ENCODE measurements around the gene FIGNL2.

The FIGNL2 gene

DNA sequence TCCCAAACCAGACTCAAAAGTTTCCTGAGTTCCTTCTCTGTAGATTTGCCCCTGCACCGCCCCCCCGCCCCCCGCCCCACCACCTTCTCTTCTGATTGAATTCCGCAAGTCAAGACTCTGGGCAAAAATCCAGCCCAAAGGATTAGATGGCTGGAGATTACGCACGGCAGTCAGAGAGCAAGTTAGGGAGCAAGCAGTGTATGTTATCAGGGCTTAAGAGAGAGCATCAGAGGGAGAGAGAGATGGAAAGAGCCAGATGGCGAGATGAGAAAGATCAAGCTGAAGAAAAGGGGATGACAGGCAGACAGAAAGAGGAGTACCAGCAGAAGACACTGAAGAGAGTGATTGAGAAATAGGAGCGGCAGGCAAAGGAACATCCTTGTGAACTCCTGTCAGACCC, 25.5 kb upstream of the FIGNL2 start:
- peak; percentile 90 for DNase-seq

DNA sequence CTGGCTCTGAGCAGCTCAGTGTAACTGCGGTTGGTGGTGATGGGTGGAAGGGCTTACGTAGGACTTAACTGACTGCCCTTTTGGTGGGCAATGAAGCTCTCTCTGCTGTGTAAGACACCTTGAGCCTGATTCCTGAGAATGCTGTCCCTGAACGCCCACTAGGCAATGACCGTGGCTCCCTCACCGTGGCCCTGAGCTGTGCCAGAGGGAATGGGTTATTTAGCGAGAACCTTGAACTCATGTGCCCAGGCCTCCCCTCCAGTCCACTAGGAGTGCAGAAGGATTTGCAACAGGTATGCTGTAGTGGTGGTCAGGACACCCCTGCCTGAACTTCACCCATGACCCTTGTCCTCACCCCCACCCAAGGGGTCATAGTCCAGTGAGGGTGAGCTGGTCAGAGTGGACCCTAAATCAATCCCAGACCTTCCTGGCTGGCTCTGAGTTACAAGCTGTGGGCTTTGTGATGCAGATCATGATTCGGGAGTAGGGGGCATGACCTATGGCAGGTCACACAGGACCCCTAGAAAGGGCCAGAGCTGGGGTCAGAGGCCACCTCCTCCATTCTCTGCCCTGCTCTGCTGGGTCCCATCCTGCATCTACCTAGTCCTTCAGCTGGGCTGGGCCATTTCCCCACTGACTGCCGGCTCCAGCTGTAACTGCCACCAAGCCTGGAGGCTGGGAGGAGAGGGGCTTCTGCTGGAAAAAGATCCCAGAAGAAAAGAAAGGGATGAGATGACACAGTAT, 24.9 kb upstream of the FIGNL2 start:
- no peak for DNase-seq

DNA sequence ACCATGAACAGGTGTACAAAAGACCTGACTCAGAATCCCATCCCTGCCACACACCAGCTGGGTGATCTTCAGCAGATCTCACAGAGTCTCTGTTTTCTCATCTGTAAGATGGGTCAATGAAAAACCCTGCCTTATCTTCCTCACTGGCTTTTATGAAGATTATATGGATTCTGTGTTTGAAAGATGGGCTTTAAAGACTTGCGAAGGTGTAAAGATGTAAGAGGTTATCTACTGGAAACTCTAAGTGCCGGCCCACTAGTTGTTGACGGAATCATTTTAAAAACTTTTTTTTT, 24.1 kb upstream of the FIGNL2 start:
- no peak for DNase-seq

DNA sequence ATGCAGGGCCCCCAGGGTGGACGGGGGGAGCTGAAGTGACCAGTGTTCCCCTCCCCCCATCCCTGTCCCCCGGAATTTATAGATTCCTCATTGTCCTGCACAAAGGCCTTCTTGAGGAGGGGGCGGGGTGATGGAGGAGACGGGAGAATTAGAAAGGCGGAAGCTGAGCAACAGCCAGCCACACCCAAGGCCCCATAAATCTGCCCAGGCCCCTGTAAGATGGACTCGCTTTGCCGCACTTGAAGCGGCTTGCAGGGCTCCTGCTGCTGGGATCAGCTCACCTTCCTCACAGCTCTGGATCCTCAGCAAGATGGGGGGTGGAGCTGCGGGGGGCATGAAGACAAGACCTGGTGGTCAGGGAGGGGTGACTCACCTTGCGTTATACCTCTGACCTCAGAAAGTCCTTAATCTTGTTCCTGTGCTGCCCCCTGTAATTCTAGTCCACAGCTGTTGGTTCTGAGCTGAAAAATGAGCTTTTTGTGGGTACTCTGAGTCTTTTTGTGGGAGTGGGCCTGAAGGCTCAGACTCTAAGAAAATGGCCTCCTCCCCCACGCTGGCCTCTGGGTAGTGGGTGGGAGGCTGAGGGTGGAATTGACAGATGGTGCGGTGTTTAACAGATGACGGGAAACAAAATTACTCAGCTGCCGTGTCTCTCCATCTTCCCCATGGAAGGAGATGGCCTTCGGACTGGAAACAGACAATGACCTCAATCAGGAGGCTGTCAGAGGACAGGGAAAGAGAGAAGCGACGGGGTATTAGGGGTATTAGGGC, 23.6 kb upstream of the FIGNL2 start:
- peak; percentile 63 for DNase-seq

DNA sequence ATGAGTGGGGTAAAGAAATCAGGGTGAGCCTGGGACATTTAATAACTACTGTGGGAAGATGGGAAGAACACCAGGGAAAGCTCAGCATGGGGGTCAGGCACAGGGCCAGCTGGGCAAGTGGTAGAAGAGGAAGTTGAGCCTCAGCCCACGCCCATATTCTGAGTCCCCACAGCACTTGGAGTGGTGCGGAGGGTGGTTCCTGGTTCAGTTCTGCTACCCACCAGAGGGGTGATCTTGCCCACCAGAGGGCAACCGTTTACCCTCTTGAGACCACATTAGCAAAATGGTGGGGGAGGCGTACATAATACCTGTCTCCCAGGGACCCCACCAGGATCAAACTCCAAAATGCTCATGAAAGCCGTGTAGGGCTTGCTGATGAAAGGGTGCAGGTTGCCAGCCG, 22.6 kb upstream of the FIGNL2 start:
- no peak for DNase-seq

DNA sequence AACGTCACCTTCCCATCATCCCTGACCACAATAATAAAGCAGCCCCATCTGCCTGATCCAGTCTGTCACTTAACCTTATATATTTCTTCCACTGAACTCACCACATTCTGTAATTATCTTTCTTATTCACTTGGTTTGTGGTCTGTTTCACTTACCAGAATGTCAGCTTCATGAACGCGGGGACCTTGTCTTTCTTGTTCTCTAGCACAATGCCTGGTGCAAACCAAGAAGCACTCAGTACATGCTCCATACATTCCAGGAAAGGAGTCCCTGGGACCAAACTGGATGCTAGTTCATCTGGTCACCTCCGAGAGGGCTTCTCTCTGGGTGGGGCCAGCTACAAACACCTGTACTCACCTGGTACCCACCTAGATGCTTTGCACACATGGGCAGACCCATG, 22.0 kb upstream of the FIGNL2 start:
- no peak for DNase-seq

DNA sequence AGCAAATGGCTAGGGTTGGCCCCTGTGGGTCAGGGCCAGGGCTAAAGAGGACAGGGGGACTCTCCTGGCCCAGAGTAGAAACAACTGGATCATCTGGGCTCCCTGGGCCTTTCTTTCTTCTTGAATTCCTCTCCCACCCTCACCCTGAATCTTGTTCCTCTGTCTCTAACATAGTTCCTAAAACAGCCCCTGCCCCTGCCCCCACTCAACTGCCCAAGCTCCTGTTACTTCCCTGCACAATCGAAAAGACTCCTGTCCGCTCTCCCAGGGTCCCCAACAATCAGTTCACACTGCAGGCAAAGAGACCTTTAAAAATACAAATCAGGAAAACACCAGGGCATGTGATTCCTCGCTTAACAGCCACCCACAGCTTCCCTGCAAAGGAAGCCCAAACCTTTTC, 21.4 kb upstream of the FIGNL2 start:
- DNase-seq: no peak

DNA sequence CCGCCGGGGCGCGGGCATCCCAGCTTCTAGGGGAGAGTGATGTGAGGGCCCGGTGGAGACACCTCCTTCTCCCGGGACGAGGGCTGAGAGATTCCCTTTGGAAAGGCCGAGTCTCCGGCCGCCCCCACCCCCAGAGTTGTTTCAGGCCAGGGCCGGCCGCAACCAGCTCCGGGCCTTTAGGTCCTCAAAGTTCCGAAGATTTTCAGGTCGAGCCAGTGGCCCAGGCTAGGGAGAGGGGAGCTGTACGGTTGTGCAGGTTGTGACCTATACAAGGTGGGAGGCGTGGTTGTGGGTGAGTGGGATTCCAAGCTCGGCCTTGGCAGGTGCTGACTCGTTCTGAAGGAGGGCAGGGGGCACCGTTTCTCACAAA, 21.0 kb upstream of the FIGNL2 start:
- no peak for DNase-seq

DNA sequence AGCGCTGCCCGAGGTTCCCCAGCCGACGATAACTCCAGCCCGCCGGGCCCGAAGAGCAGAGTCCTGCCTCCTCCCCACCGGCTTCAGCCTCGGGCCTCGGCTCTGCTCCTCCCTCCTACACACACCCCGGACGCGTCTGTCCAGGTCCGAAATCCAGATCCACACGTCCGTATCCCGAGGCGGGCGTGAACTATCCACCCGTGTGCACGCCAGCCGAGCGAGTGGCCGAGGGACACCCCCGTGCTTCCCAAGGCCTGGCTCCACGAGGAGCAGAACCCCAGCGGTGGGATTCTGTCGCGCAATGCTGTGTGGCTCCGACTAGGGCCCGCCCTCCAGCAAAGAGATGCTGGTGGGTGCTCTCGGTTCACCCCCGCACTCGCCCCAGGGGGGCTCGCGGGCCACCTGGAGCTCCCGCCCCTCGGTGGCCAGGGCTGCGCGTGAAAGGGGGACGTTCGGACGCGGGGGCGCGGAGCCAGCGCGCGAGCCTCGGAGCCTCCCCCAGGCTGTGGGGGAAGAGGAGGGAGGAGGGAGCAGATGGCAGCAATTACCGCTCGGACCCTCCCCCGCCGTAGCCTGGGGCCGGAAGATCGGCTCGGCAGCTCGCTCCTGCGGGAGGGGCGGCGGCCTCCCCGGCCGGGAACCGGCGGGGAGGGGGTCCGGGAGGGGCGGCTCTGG, 20.4 kb upstream of the FIGNL2 start:
- no peak for DNase-seq

DNA sequence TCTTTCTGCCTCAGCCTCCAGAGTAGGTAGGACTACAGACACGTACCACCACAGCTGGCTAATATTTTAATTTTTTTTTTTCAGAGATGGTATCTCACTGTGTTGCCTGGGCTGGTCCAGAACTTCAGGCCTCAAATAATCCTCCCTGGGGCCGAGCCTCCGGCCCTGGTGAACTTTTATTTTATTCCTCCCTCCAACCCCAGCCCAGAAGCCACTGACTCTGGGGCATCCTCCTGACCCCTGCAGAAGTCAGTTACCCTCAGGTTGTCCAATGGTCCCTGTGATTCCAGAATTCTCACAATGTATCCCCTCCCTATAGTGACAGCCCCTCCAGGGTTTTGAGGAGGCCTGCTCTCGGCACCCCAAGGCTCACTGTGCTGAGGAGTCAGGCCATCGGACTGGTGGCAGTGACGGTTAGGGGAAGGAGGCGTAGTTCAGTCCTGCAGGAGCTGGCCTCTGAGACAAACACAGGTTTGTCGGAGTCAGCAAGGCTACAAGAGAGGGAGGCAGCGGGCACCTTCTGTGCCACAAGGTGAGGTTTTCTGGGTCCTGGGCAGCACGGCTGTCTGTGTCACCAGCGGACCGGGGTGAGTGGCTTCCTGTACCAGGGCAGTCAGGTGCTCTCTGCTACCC, 19.4 kb upstream of the FIGNL2 start:
- no peak for DNase-seq

DNA sequence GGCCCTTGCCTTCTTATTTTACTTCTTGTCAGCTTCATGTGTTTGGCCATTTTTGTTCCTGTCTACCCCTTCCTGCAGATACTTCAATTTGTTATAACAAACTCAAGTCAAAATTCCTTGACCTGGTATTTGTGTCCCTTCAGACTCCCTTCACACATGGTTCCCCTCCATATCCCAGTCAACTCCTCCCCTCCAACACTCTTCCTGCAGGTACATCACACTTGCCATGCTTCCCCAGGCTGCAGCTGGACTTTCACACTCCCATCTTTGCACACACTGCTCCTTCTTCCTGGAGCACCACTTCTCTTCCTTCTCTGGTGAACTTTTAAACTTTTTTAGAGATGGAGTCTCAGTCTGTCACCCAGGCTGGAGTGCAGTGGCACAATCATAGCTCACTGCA, 18.9 kb upstream of the FIGNL2 start:
- DNase-seq: no peak

DNA sequence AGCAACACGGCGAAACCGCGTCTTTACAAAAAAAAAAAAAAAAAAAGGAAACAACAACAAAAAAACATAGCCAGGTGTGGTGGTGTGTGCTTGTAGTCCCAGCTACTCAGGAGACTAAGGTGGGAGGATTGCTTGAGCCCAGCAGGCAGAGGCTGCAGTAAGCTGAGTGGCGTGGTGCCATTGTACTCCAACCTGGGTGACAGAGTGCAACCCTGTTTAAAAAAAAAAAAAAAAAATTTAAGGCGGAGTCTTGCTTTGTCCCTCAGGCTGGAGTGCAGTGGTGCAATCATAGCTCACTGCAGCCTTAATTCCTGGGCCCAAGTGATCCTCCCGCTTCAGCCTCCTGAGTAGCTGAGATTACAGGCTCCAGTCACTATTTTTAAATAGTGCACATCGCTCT, 18.2 kb upstream of the FIGNL2 start:
- no peak for DNase-seq

DNA sequence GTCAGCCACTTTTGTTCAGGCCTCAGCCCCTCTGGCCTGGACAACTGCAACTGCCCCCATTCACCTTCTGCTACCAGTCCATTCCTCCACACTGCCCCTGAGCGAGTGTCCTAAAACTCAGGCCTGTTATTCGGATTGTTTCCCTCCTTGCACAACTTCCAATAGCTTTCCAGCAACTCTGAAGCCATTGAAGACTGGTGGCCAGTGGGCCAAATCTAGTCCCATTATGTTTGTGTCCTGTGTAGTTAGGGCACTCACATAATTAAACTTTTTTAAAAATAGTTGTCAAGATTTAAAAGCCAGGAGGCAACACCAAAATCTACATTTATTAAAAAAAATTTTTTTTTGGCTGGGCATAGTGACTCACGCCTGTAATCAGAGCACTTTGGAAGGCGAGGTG, 17.8 kb upstream of the FIGNL2 start:
- no peak for DNase-seq

DNA sequence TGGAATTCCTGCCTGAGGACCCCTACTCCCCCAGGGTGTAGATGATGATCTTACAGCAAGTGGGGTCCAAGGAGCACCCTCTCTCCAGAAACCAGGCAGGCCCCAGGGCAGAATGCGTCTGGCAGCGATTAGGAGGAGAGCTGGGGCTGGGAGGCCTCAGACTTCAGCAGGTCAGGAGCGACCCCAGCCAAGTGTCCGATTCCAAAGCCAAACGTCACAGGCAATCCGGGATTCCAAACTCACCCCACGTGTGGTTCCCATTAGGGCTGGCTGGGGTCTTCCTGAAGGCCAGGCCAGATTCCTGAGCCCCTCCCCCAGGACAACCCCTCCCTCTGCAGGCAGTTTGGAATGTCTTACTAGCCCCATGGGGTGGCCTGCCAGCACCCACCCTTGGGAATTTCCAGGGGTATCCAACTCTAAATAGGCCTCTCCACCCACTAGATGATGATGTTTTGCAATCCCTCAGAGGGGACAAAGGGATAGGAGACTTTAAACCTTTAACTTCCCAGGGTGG, 17.3 kb upstream of the FIGNL2 start:
- DNase-seq: no peak

DNA sequence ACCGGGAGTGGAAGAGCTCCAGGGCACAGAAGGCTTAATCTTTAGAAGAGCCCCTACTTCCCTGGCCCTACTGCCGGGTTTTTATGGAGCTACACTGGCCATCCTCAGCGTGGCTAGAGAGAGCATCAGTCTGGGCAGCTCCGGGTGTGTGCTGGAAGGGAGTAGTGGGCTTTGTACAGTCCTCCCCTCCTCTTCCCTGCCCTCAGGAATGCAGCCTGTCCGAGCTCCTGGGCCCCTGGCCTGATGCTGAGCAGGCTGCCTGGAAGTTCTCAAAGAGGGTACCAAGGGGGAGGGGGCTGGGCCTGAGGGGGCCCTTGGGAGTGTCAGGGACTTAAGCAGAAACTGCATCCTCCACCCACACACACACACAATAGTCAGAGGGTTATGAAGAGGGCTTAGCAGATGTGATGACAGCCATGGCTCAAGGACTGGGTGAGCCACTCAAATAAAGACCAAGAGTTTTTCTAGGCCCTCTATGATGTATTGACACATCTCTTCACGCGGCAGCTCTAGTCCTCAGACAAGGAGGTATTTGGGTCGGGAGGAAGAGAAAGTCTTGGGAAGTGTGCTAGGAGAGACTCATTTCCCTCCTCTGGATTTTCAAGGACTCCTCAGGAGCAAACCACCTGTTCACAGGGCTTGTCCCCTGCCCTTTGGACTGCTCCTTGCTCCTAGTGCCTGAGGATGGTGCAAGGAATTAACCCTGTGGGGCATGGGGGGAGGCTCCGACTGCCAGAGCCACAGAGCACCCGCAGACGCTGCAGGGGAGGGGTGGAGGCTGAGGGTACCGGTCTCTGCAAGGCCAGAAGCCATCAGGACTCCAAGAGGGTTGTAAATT, 16.5 kb upstream of the FIGNL2 start:
- DNase-seq: peak; percentile 37

DNA sequence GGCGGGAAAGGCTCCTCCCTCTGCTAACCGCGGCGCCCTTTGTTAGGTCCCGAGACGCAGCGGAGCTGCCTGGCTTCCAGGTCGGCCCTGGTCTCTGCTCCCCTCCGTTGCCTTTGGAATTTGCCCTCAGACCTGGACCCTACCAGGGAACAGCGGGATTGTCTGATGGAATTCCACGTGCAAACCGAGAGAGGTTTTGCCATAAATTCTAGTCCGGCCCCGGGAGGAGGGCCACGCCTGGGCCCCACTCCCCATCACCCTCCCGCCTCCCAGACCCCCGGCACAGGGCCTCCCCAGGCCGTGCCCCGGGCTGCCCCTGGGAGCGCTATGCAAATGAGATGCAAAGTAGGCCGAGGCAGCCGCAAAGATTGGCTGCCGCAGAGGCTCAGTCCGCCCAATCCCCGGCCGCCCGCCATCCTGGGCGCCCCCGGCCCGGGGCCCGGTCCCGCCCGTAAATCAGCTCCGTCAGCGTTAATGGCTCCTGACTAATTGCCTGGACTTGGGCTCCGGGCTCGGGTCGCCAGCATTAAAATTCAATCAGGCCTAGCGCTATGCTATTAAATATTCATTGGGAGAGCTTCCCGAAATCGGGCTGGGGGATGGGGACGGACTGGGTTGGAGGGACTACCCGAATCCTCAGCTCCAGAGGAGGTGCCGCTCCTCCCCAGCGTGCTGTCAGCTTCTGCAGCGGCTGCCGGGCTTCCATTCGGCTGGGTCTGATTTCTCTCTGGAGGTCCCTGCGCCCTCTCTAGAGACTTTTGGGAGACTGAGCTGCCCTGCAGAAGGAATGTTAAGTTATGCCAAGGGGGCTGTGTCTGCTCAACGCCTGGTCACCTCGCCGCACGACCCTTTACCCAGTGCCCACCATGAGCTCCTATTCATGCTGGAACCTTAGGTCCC, 15.7 kb upstream of the FIGNL2 start:
- peak; percentile 31 for DNase-seq

DNA sequence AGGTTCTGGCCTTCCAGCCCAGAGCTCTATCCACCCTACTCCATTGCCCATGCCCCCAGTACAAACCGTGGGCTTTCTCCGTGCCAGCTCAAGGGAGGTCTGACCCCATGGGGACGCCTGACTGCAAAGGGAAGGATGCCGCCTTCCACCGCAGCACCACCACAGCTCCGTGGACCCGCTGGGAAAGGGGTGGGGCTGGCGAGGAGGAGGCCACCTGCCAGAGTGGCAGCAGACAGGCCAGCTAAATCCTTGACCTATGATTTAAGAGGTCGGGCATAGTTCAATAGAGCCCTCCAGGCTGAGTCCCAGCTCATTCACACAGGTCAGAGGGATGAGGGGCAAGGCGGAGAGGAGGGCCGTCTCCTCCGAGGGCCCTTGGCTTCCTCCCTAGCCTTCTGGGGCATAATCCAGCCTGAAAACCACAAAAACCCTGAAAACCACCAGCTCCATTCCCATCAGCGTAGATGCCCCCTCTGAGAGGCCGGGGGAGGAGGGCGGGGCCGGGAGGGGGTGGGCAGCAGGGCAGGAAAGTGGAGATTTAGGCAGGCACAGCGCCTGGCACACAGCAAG, 14.9 kb upstream of the FIGNL2 start:
- no peak for DNase-seq

DNA sequence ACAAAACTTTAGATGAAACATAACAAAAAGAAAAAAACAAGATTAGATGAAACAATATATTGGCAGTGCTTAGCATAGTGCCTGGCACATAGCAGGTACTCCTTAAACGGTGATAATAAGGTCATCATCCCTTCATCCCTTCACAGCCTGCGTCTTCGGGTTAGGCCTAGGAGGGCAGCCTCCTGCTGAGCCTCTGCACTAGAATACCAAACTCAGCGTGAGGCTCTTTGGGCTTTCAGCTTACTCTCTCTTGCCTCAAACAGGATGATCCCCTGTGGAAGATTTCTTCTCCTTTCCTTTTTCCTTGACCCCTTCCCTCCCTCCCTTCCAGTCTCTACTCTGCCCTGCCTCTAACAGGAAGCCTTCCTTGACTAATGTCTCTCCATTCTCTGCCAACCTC, 14.4 kb upstream of the FIGNL2 start:
- no peak for DNase-seq

DNA sequence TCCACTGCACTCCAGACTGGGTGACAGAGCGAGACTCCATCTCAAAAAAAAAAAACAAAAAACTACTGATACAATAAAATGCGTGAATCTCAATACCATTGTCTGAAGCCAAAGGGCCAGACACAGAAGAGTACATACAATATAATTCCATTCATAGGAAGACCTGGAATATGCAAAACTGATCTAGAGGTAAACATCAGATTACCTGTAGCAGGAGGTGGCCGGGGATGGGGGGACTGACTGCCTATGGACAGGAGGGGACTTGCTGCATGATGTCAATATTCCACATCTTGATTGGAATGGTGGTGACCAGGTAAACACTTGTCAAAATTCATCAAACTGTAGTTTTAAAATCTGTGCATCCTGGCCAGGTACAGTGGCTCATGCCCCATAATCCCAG, 12.5 kb upstream of the FIGNL2 start:
- DNase-seq: no peak

DNA sequence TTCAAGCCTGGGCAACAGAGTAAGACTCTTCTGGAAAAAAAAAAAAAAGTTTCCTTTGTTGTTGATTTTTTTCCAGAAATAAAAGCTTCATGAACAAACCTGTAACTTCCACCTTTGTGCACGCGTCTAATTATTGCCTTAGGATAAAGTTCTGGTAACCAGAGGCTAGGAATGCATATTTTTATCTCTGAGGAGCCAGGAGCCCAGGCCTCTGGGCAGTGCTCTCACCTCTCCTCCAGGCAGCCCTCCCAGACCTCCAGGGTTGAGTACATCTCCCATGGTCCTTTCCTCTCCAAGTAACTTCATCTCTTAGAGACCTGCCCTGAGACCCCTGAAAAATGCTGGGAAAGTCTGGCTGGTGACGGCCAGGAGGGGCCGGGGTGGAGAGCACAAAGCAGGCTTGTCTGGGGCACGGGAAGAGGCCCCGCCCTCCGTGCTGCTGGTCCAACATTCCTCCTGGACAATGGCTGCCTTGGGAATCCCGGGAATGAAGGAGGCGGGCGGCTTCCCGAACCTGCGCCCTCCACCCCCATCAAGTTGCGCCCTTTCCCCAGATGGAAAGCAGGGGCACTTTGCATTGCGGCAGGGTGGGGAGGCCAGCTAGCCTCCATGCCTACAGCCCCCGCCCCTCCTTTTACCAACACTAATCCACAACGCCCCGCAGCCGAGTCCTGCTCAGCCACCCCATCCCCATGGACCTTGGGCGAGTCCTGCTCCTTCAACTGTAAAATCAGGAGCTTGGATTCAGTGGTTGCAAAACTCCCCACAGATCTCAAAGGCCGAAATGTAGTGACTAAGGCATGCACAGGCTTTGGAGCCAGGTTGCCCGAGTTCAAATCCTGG, 7.3 kb upstream of the FIGNL2 start:
- no peak for DNase-seq

All from NCI-H524 treated with DMSO at 0.1 percent for 48 hours (cell line).